ENCODE measurements around the gene ARSA.

- TF ChIP-seq SPI1 (IDR thresholded peaks at IDR 0.05; ENCODE audit: low read depth, low read length) = no peak
- TF ChIP-seq POLR2AphosphoS5 (IDR thresholded peaks at IDR 0.05; ENCODE audit: low read depth, low read length) = no peak
Measured at GRCh38 chr22:50627642-50628542, at the start of gene ARSA.

All from GM12891 (cell line).